ENCODE measurements around the gene RPL3.
A peak's percentile ranks its signal among the peaks of the same experiment; 100 is the strongest.

RPL3 gene

DNA sequence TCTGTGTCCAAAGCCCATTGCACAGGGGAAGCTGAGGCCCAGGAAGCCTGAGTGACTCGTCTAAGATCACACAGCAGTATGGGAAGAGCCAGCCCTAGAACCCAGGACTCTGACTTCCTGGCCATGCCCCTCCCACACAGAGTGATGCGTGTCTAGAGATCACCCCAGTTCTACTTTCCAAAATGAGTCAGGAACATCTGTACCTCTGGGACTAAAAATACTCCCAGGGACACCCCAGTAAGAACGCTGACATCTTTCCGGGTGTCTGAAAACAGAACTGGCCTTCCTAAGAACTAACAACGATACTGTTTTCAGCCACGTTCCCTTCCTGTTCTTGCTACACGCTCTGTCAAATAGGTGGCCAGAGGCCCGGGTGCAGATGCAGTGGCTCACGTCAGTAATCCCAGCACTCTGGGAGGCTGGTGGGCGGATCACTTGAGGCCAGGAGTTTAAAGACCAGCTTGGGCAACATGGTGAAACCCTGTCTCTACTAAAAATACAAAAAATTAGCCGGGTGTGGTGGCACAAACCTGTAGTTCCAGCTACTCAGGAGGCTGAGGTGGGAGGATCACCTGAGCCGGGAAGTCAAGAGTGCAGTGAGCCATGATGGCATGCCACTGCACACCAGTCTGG is 52.9 kb downstream of the RPL3 start:
- DNase-seq (ENCODE audit: low spot score), result peak; percentile 83
- TF ChIP-seq, protein P1, sequence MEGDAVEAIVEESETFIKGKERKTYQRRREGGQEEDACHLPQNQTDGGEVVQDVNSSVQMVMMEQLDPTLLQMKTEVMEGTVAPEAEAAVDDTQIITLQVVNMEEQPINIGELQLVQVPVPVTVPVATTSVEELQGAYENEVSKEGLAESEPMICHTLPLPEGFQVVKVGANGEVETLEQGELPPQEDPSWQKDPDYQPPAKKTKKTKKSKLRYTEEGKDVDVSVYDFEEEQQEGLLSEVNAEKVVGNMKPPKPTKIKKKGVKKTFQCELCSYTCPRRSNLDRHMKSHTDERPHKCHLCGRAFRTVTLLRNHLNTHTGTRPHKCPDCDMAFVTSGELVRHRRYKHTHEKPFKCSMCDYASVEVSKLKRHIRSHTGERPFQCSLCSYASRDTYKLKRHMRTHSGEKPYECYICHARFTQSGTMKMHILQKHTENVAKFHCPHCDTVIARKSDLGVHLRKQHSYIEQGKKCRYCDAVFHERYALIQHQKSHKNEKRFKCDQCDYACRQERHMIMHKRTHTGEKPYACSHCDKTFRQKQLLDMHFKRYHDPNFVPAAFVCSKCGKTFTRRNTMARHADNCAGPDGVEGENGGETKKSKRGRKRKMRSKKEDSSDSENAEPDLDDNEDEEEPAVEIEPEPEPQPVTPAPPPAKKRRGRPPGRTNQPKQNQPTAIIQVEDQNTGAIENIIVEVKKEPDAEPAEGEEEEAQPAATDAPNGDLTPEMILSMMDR (IDR thresholded peaks at IDR 0.05; ENCODE audit: extremely low read depth, missing control alignments), result no peak

DNA sequence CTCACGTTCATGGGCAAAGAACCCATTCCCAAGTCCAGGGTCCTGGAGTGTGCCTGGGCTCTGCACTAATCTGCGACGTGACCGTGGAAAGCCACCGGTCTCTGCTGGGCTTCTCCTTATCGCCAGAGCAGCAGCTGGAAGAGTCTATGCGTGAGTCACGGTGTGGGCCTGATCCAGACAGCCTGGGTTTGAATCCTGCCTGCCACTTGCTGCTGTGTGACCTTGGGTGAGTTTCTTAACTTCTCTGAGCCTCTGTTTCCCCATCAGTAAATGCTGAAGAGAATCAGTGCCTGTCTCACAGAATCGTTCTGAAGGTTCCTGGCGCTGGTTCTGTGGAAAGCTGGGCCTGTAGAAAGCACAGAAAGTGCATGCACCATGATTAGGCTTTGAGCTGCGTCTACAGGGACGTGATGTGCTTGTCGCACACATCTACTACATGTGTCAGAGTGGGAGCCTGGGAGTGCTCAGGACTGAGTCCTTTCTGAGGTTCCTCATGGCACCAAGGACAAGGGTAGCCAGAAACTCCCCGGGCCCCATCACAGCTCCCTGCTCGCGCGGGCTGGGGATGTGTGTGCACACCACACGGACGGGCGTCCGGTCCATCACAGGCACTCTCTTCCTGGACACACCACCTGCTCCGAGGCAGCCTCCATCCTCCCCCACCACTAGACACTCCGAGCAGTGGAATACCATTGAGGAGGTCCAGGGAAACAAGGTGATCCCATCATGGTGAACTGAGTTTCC is 54.1 kb downstream of the RPL3 start:
- TF ChIP-seq, protein P1 (IDR thresholded peaks at IDR 0.05; ENCODE audit: extremely low read depth, missing control alignments), result no peak
- no peak for DNase-seq (ENCODE audit: low spot score)

DNA sequence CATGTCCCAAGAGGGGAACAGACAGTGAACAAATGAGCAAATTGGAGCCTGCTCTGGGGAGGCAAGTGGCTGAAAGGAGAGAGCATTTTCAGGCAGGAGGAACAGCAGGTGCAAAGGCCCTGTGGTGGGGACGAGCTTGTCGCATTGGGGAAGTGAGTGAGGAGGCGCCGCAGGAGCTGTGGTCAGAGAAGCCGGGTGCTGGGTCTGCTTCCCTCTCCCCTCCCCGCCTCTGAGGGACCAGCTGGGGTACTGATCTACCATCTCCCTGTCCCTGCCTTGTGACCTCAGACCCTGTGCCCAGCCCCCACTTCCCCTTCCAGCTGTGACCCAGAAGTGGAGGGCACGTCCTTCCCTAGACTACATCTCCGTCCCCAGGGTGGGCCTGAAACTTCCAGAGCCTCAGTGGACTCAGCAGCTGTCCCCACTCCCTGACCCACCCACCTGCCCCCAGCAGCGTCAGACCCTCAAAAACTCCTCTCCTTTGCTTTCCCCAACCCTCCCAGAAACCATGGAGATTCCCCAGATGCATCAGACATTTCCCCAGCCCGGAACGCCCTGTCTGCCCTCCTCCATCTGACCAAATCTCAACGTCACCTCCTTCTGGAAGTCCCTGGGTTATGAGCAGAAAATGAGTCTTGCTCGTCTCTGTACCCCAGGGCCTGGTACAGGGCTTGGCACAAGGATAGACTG is 54.9 kb downstream of the RPL3 start:
- DNase-seq (ENCODE audit: low spot score), result no peak

DNA sequence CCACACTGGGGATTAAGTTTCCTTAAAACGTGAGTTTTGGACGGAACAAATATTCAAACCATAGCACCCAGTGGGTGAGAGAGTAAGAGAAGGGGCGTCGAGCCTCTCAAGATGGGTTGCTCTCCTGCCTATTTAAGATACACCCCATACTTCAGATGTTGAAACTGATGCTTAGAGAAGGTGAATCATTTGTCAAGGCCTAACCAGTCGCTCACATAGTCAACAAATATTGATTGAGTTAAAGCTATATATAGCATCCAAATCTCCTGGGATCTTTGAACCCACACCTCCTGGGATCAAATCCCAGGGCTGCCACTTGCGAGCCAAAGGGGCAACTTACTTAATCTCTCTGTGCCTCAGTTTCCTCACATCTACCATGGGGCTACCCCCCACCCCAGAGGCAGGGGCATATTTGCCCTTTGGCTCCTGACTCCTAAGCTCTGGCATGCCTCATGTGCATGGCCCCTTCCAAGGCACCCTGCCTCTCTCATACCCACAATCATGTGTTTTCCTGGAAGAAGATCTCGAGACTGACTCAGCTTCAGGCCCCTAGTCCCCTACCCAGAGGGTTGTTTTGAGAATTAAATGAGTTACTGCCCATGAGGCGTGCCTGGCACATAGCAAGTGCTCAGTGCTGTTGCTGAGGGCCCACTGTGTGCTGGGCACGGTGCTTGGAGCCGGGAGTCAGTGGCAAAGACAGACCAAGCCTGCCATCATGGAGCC is 55.6 kb downstream of the RPL3 start:
- TF ChIP-seq, protein P1 (IDR thresholded peaks at IDR 0.05; ENCODE audit: extremely low read depth, missing control alignments), result no peak
- DNase-seq (ENCODE audit: low spot score), result no peak

More for the DNA sequence above, 54.9 kb downstream of the RPL3 start:
- TF ChIP-seq, protein P1 (IDR thresholded peaks at IDR 0.05; ENCODE audit: extremely low read depth, missing control alignments), result no peak

Measured in GM20000 (cell line).